Uterus (tissue), 4 donors: ENCODE results near the gene EFCAB13. TPM values are rescaled to one million over a fixed set of nuclear protein-coding genes. Genes with fewer than 3 reads are reported as not detected.

Experiments used
- DNase-seq, 2 donors: peaks; one replicate each; pipeline ENCODE4 v3.0.0-alpha.2; 2019 to 2020
- H3K27ac ChIP-seq, 2 donors: fragments of 200-600 bp; sonication (generic); 1 replicate in 1 of 2; 2 replicates in 1 of 2; pipeline ENCODE4 v1.5.1; 2016 to 2018
- H3K27me3 ChIP-seq, 2 donors: fragments of 200-600 bp; sonication (generic); one replicate each; pipeline ENCODE4 v1.5.1; 2018 to 2019; ENCODE audit warnings: control low read depth in 1 of 2
- H3K36me3 ChIP-seq, 2 donors: fragments of 200-600 bp; sonication (generic); one replicate each; pipeline ENCODE4 v1.5.1; 2019; ENCODE audit warnings: control low read depth in 1 of 2
- H3K4me1 ChIP-seq, 2 donors: fragments of 200-600 bp; sonication (generic); one replicate each; pipeline ENCODE4 v1.5.1; 2018 to 2019; ENCODE audit warnings: control low read depth in 1 of 2
- H3K4me3 ChIP-seq, 2 donors: fragments of 200-600 bp; sonication (generic); 1 replicate in 1 of 2; 2 replicates in 1 of 2; pipeline ENCODE4 v1.5.1; 2018 to 2019; ENCODE audit warnings: mild to moderate bottlenecking in 1 of 2
- H3K9me3 ChIP-seq, 2 donors: fragments of 200-600 bp; sonication (generic); one replicate each; pipeline ENCODE4 v1.5.1; 2019; ENCODE audit warnings: control low read depth in 1 of 2
- CTCF ChIP-seq, 4 experiments: fragments of 200-600 bp in 2 of 4; fragments of 450-650 bp in 2 of 4; sonication (generic) in 2 of 4; IDR thresholded peaks; one replicate each; pipeline ENCODE4 v1.5.1; 2016 to 2019; ENCODE audit warnings: antibody characterized with exemption in 4 of 4, mild to moderate bottlenecking in 2 of 4, moderate library complexity in 1 of 4
- POLR2A ChIP-seq, 2 donors: fragments of 450-650 bp; IDR thresholded peaks; one replicate each; pipeline ENCODE4 v1.6.1; 2016; ENCODE audit warnings: antibody characterized with exemption in 2 of 2, mild to moderate bottlenecking in 1 of 2, moderate library complexity in 1 of 2
- intact Hi-C: fragments of 100-400 bp; cut with DNase I; formaldehyde crosslinking; loops from one replicate; pipeline ENCODE4 v1.15.1; 2023; ENCODE audit warnings: low total_unique reads
- total RNA-seq, 4 donors: library from RNA; depleted of rRNA in 3 of 4; stranded (reverse); fragments of >200 nt in 3 of 4; gene quantifications; one replicate each; pipeline versions ENCODE4 v1.1.0 to v1.2.4, GENCODE V29; 2014 to 2023
- donor health status: DM: yes; HTN: yes; CAD: no.

Gene EFCAB13
- total RNA-seq, 4 donors from 2014 or later, result 9.2 to 22.8 (median 14.5) TPM

DNA sequence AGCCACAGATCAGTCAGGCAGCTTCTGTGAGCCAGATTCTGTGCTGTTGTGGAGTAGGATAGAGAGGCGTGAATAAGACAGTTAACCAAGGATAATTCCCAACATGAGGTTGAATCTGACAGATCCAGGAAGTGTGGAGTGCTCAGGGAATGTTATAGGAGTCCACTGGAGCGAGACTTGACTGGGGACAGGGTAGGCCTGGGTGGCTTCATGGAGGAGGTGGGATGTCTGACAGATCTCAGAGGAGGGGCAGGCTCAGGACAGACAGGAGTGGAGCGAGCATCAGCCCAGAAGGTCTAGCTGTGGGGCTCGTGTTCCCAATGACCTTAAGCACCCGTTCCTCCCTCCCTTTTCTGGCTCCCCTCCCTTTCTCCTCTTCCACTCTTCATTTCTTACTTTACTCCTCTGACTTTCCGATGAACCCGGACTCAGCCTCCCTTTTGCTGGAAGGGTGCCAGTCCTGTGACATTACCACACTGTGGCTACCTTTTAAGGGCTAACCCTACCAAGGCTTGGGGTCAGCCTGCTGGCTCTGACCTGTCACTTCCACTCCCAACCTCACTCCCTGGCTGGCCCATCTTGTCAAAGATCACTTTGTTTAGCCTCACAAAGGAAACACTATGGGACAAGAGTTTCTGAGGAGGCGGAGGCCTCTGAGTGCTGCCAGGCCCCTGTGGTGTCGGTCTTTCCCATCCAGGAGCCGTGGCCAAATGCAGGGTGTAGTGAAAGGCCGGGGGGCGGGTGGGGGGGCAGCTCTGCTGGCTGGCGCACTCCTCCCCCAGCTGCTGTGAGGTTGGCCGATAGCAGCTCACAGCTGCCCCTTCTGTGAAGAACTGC is 28.5 kb upstream of the EFCAB13 start:
- H3K4me3 ChIP-seq, result no peak overlapping the region
- no peaks in the 10 kb centered on the region for H3K9me3 ChIP-seq
- peak overlapping the region; percentile 65 to 67 for H3K27ac ChIP-seq
- peaks cover 0 to 9% of the 10 kb centered on the region in 2 donors for H3K4me1 ChIP-seq
- TF ChIP-seq POLR2A (IDR thresholded peaks at IDR 0.05) (no peak), CTCF (IDR thresholded peaks at IDR 0.05) (no peak)
- intact Hi-C loops, result no loop called here
- no peak for DNase-seq
- no peaks in the 10 kb centered on the region for H3K27me3 ChIP-seq
- no peaks in the 10 kb centered on the region for H3K36me3 ChIP-seq

- H3K4me3 ChIP-seq, result no peak overlapping the region
- peak overlapping the region; percentile 36 to 67 for H3K27ac ChIP-seq
- intact Hi-C loops, result no loop called here
- peaks cover 0 to 9% of the 10 kb centered on the region in 2 donors for H3K4me1 ChIP-seq
- no peak for TF ChIP-seq POLR2A (IDR thresholded peaks at IDR 0.05)
- TF ChIP-seq CTCF (IDR thresholded peaks at IDR 0.05), result no peak
- H3K36me3 ChIP-seq, result no peaks in the 10 kb centered on the region
- H3K27me3 ChIP-seq, result no peaks in the 10 kb centered on the region
- no peaks in the 10 kb centered on the region for H3K9me3 ChIP-seq
- DNase-seq, result no peak
Observed at GRCh38 chr17:47295874-47296255, 27.9 kb upstream of the EFCAB13 start.

DNA sequence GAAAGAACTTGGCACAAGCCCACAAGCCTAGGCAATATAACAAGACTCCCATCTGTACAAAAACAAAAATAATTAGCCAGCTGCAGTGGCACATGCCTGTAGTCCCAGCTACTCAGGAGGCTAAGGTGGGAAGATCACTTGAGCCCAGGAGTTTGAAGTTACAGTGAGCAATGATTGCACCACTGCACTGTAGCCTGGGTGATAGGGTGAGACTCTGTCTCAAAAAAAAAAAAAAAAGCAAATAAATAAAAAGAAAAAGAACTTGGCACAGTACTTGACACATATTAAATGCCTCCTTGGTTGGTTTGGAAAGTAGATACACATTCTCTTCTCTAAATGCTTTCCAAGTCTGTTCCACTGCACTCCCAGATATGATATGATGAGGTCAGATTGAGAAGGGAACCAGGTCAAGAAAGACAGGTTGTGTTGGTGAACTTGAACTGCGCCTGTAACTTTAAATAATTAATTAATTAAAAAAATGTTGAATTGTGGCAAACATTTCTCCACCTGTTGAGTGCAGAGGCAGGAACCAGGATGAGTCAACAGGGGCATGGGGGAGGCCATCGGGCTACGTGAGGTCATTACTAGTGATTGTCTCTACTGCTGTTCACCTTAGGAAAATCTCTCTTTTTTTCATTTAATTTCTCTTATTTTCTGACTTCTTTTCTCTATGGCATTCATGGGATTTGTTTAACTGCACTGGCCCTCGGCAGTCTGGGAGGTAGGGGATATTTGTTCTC is 25.9 kb upstream of the EFCAB13 start:
- H3K4me3 ChIP-seq, result no peak overlapping the region
- H3K27me3 ChIP-seq, result no peaks in the 10 kb centered on the region
- peaks cover 0 to 9% of the 10 kb centered on the region in 2 donors for H3K4me1 ChIP-seq
- H3K27ac ChIP-seq, result peak overlapping the region in 1 of 2 donors; percentile 45
- DNase-seq, result no peak
- TF ChIP-seq CTCF (IDR thresholded peaks at IDR 0.05) (no peak), POLR2A (IDR thresholded peaks at IDR 0.05) (no peak)
- intact Hi-C loops, result no loop called here
- H3K36me3 ChIP-seq, result no peaks in the 10 kb centered on the region
- no peaks in the 10 kb centered on the region for H3K9me3 ChIP-seq

DNA sequence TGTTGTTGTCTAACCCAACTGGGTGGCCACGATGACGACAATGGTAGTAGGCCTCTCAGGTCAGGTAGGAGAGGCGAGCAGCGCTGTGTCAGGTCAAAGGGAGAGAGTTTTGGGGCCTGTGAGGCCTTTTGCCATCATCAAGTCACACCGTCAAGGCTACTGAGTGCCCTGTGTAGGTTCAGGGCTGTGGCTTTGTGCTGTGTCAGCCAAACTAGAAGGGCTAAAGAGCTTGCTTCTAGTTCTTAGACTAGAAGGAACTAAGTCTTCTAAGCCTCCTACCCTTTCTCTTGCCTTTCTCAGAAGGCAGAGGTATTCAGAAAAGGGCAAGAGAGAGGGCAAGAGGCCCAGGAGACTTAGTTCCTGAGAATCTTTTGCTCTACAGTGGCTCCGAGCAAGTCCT is 25.0 kb upstream of the EFCAB13 start:
- no peak for DNase-seq
- Histone ChIP-seq H3K4me1 (peaks cover 0 to 9% of the 10 kb centered on the region in 2 donors), H3K4me3 (no peak overlapping the region), H3K27me3 (no peaks in the 10 kb centered on the region), H3K9me3 (no peaks in the 10 kb centered on the region), H3K36me3 (no peaks in the 10 kb centered on the region), H3K27ac (no peak overlapping the region)
- TF ChIP-seq POLR2A (IDR thresholded peaks at IDR 0.05) (no peak), CTCF (IDR thresholded peaks at IDR 0.05) (no peak)
- intact Hi-C loops, result no loop called here
